Caco-2 (cell line): ENCODE measurements around the gene TSEN2. TPM values are rescaled to one million over a fixed set of nuclear protein-coding genes. Genes with fewer than 3 reads are reported as not detected.

Experiments used
- BruUV-seq: library from RNA; stranded (reverse); fragments of 400-500 nt; replicated peaks from 2 replicates; lab custom pipeline; 2021; lab: Mats Ljungman, UMichigan
- CTCF ChIA-PET: fragments of 300-600 bp; sonication (Branson Sonifier 250); formaldehyde crosslinking; loops from one replicate; lab custom pipeline; 2022; ENCODE audit warnings: antibody characterized with exemption; lab: Charles Lee
- POLR2A ChIA-PET: fragments of 300-600 bp; sonication (Branson Sonifier 250); formaldehyde crosslinking; loops from one replicate; lab custom pipeline; 2022; ENCODE audit warnings: antibody characterized with exemption; lab: Charles Lee
- DNase-seq, 2 experiments: peaks; one replicate each; pipeline versions ENCODE4 v3.0.0 to v3.0.0-alpha.2; 2020 to 2022
- H3K27me3 ChIP-seq: replicated peaks from 2 replicates; pipeline ENCODE4 v1.6.0; 2011; ENCODE audit warnings: low read length; ENCODE audit not compliant: control insufficient read depth, insufficient read depth
- H3K36me3 ChIP-seq: 2 replicates; pipeline ENCODE4 v1.5.1; 2011; ENCODE audit warnings: low read length; ENCODE audit not compliant: control insufficient read depth, insufficient read depth
- H3K4me1 ChIP-seq: fragments of 250-450 bp; sonication (Bioruptor Pico); 2 replicates; pipeline ENCODE4 v1.5.1; 2020; ENCODE audit warnings: mild to moderate bottlenecking
- H3K4me3 ChIP-seq: 2 replicates; pipeline ENCODE4 v1.5.1; 2011; ENCODE audit warnings: low read depth, mild to moderate bottlenecking, control low read depth, low read length
- H3K9me3 ChIP-seq: fragments of 250-450 bp; sonication (Bioruptor Pico); 2 replicates; pipeline ENCODE4 v1.5.1; 2020; ENCODE audit warnings: mild to moderate bottlenecking, moderate library complexity
- H3K27ac Mint-ChIP-seq: one replicate; pipeline ENCODE4 v1.8.0; 2022; ENCODE audit warnings: mixed read lengths; ENCODE audit not compliant: unreplicated experiment
- H3K27me3 Mint-ChIP-seq: one replicate; pipeline ENCODE4 v1.8.0; 2022; ENCODE audit warnings: mixed read lengths; ENCODE audit not compliant: insufficient read depth, unreplicated experiment
- H3K36me3 Mint-ChIP-seq: one replicate; pipeline ENCODE4 v1.8.0; 2022; ENCODE audit warnings: mild to moderate bottlenecking, mixed read lengths; ENCODE audit not compliant: insufficient read depth, unreplicated experiment
- H3K4me1 Mint-ChIP-seq: one replicate; pipeline ENCODE4 v1.8.0; 2022; ENCODE audit warnings: low read depth, mixed read lengths; ENCODE audit not compliant: unreplicated experiment
- H3K4me3 Mint-ChIP-seq: one replicate; pipeline ENCODE4 v1.8.0; 2022; ENCODE audit warnings: mild to moderate bottlenecking, moderate library complexity, mixed read lengths; ENCODE audit not compliant: unreplicated experiment
- H3K9me3 Mint-ChIP-seq: one replicate; pipeline ENCODE4 v1.8.0; 2022; ENCODE audit warnings: mixed read lengths; ENCODE audit not compliant: unreplicated experiment
- CTCF ChIP-seq, 2 experiments: fragments of 200-600 bp in 1 of 2; IDR thresholded peaks; 1 replicate in 1 of 2; 2 replicates in 1 of 2; pipeline versions ENCODE4 v1.5.1 to v1.8.0; 2011 to 2022; ENCODE audit warnings: antibody characterized with exemption in 1 of 2, control low read depth in 1 of 2, inconsistent platforms in 1 of 2, low read depth in 1 of 2, low read length in 1 of 2, mild to moderate bottlenecking in 1 of 2, moderate library complexity in 1 of 2; ENCODE audit not compliant: insufficient read depth in 1 of 2, severe bottlenecking in 1 of 2, unreplicated experiment in 1 of 2
- intact Hi-C: fragments of 100-400 bp; cut with micrococcal nuclease; formaldehyde crosslinking; loops from one replicate; pipeline ENCODE4 v1.10.0; 2022; ENCODE audit not compliant: unreplicated experiment
- total RNA-seq: library from RNA; stranded (reverse); gene quantifications from 2 replicates; pipeline ENCODE4 v1.2.3, GENCODE V29; 2022

TSEN2 gene
- total RNA-seq, 1 experiment from 2014 or later, result 19.6 TPM

- intact Hi-C loops, result no loop called here
- Mint-ChIP-seq H3K4me3 (no peak overlapping the region), H3K36me3 (peaks cover 58% of the 10 kb centered on the region), H3K27me3 (no peaks in the 10 kb centered on the region), H3K9me3 (no peaks in the 10 kb centered on the region), H3K4me1 (no peaks in the 10 kb centered on the region), H3K27ac (no peak overlapping the region)
- no peaks in the 10 kb centered on the region for H3K9me3 ChIP-seq
- H3K4me3 ChIP-seq, result no peak overlapping the region
- no peaks in the 10 kb centered on the region for H3K27me3 ChIP-seq
- CTCF ChIA-PET, result no interaction called here
- peaks cover 5% of the 10 kb centered on the region for H3K36me3 ChIP-seq
- no peak for DNase-seq
- TF ChIP-seq CTCF (IDR thresholded peaks at IDR 0.05; ENCODE audit: insufficient read depth in 1 of 2, low read depth in 1 of 2, low read length in 1 of 2, severe bottlenecking in 1 of 2, unreplicated experiment in 1 of 2), result no peak
- no TSS peak for BruUV-seq
- no peaks in the 10 kb centered on the region for H3K4me1 ChIP-seq
- POLR2A ChIA-PET, result no interaction called here
Observed at GRCh38 chr3:12503126-12503957, 19.1 kb downstream of the TSEN2 start.

GRCh38 chr3:12506201-12506709, 22.0 kb downstream of the TSEN2 start:
- Histone ChIP-seq H3K27me3 (no peaks in the 10 kb centered on the region), H3K36me3 (peaks cover 2% of the 10 kb centered on the region; the same call in 1 of the 2 replicates), H3K4me3 (no peak overlapping the region), H3K4me1 (no peaks in the 10 kb centered on the region), H3K9me3 (no peaks in the 10 kb centered on the region)
- ChIA-PET POLR2A (no interaction called here), CTCF (no interaction called here)
- H3K4me3 Mint-ChIP-seq, result no peak overlapping the region
- intact Hi-C loops, result no loop called here
- no peak for TF ChIP-seq CTCF (IDR thresholded peaks at IDR 0.05; ENCODE audit: insufficient read depth in 1 of 2, low read depth in 1 of 2, low read length in 1 of 2, severe bottlenecking in 1 of 2, unreplicated experiment in 1 of 2)
- H3K36me3 Mint-ChIP-seq, result peaks cover 42% of the 10 kb centered on the region
- no peaks in the 10 kb centered on the region for H3K4me1 Mint-ChIP-seq
- no peaks in the 10 kb centered on the region for H3K27me3 Mint-ChIP-seq
- no TSS peak for BruUV-seq
- H3K9me3 Mint-ChIP-seq, result no peaks in the 10 kb centered on the region
- H3K27ac Mint-ChIP-seq, result no peak overlapping the region
- no peak for DNase-seq

GRCh38 chr3:12507591-12508281, 23.5 kb downstream of the TSEN2 start:
- POLR2A ChIA-PET, result no interaction called here

More at GRCh38 chr3:12507591-12508281, 23.5 kb downstream of the TSEN2 start:
- no peaks in the 10 kb centered on the region for H3K9me3 ChIP-seq
- CTCF ChIA-PET, result interaction anchor here (0.6 kb wide), 1 partner anchor 12 kb away, joined by 3 read pairs; no protein-coding TSS in a partner anchor
- H3K4me1 ChIP-seq, result no peaks in the 10 kb centered on the region
- 0 out of 2 replicates have a peak, but pooled peaks cover 2% of the 10 kb centered on the region for H3K36me3 ChIP-seq
- no peak overlapping the region for H3K4me3 ChIP-seq
- Mint-ChIP-seq H3K27ac (no peak overlapping the region), H3K27me3 (no peaks in the 10 kb centered on the region), H3K4me3 (no peak overlapping the region), H3K4me1 (no peaks in the 10 kb centered on the region), H3K9me3 (no peaks in the 10 kb centered on the region), H3K36me3 (peaks cover 35% of the 10 kb centered on the region)
- H3K27me3 ChIP-seq, result no peaks in the 10 kb centered on the region
- DNase-seq, result no peak
- TF ChIP-seq CTCF (IDR thresholded peaks at IDR 0.05; ENCODE audit: insufficient read depth in 1 of 2, low read depth in 1 of 2, low read length in 1 of 2, severe bottlenecking in 1 of 2, unreplicated experiment in 1 of 2), result no peak
- no TSS peak for BruUV-seq
- intact Hi-C loops, result no loop called here
